Panc1 (cell line): ENCODE measurements around the gene SSTR1.

Experiments
- CTCF ChIP-seq: fragments of 450-650 bp; IDR thresholded peaks from 2 replicates; pipeline ENCODE4 v1.5.1; 2017; ENCODE audit warnings: mild to moderate bottlenecking
- POLR2AphosphoS5 ChIP-seq: IDR thresholded peaks from 2 replicates; pipeline ENCODE4 v1.6.1; 2012; ENCODE audit warnings: mild to moderate bottlenecking, low read depth, low read length, moderate library complexity

- no peak for TF ChIP-seq CTCF
- no peak for TF ChIP-seq POLR2AphosphoS5
These were observed 42.6 kb downstream of the SSTR1 start for GRCh38 chr14:38250331-38250730.
